K562 (cell line): ENCODE results near the gene PRKCE. TPM values are rescaled to one million over a fixed set of nuclear protein-coding genes. Genes with fewer than 3 reads are reported as not detected.

Experiments
- CBX3 ChIP-seq, 2 experiments: IDR thresholded peaks; 1 replicate in 1 of 2; 2 replicates in 1 of 2; pipeline ENCODE4 v1.6.1; 2012; ENCODE audit warnings: inconsistent platforms in 2 of 2, low read length in 2 of 2, borderline replicate concordance in 1 of 2, control low read depth in 1 of 2
- COPS2 ChIP-seq: fragments of 450-650 bp; conservative IDR thresholded peaks from 2 replicates; pipeline ENCODE4 v1.6.1; 2016; ENCODE audit warnings: mild to moderate bottlenecking, moderate library complexity
- CREM ChIP-seq: IDR thresholded peaks from 2 replicates; pipeline ENCODE4 v1.6.1; 2014; ENCODE audit warnings: antibody characterized with exemption, low read depth
- FOXA3 ChIP-seq, 2 experiments: fragments of 450-650 bp in 1 of 2; sonication (generic) in 1 of 2; formaldehyde crosslinking; IDR thresholded peaks in 1 of 2; conservative IDR thresholded peaks in 1 of 2; 2 replicates each; pipeline versions ENCODE4 v1.4.0 to v1.8.0; 2020 to 2022; ENCODE audit warnings: mild to moderate bottlenecking in 2 of 2, missing genetic modification reagents in 1 of 2
- NR2C2 ChIP-seq, 2 experiments: fragments of 200-800 bp in 1 of 2; sonication (Bioruptor generic) in 1 of 2; sonication (generic) in 1 of 2; formaldehyde crosslinking in 1 of 2; IDR thresholded peaks; 2 replicates each; pipeline versions ENCODE4 v1.6.1 to v1.8.0; 2016 to 2022; ENCODE audit warnings: mild to moderate bottlenecking in 1 of 2, missing compliant biosample characterization in 1 of 2, missing genetic modification characterization in 1 of 2, missing genetic modification reagents in 1 of 2
- RBM39 ChIP-seq: fragments of 200-400 bp; formaldehyde crosslinking; optimal IDR thresholded peaks from 2 replicates; pipeline ENCODE3; 2018; ENCODE audit warnings: low read depth, low read length
- TCF7 ChIP-seq: sonication (generic); IDR thresholded peaks from 2 replicates; pipeline ENCODE4 v1.6.1; 2016; ENCODE audit warnings: antibody characterized with exemption, borderline replicate concordance
- THRA ChIP-seq: fragments of 450-650 bp; IDR thresholded peaks from 2 replicates; pipeline ENCODE4 v1.6.1; 2017; ENCODE audit warnings: mild to moderate bottlenecking, moderate library complexity
- ZBTB9 ChIP-seq: fragments of 450-650 bp; formaldehyde crosslinking; IDR thresholded peaks from 2 replicates; pipeline ENCODE4 v1.4.0; 2020; ENCODE audit warnings: mild to moderate bottlenecking, moderate library complexity
- ZNF184 ChIP-seq: sonication (generic); formaldehyde crosslinking; IDR thresholded peaks from 2 replicates; pipeline ENCODE4 v1.5.0; 2020; ENCODE audit warnings: missing genetic modification reagents
- polyA plus RNA-seq, 8 experiments: library from polyadenylated mRNA; depleted of rRNA in 4 of 8; stranded (reverse) in 5 of 8; unstranded in 3 of 8; fragments of >200 nt; fragmentation: Nextera tagmentation in 2 of 8; fragmentation: Illumina TruSeq in 1 of 8; extraction: Ambion mirVana in 2 of 8; extraction: Trizol in 1 of 8; gene quantifications; 2 replicates each; pipeline versions ENCODE4 v1.2.1 to v1.2.3, GENCODE V29; 2011 to 2014; ENCODE audit warnings: inconsistent platforms in 1 of 8, missing spikeins in 1 of 8
- total RNA-seq, 7 experiments: library from RNA; depleted of rRNA in 6 of 7; stranded (reverse); fragments of >200 nt in 6 of 7; fragmentation: Illumina TruSeq in 2 of 7; extraction: Trizol in 2 of 7; gene quantifications; 2 replicates each; pipeline versions ENCODE4 v1.2.1 to v1.2.3, GENCODE V29; 2011 to 2021; ENCODE audit warnings: low replicate concordance in 1 of 7

PRKCE gene
- total and polyA plus RNA-seq, 9 of the 15 experiments (the other 6 are each of a cell fraction or from before 2014, with no cell fraction given) = 0.06 to 1.0 (median 0.22) TPM; not detected in 1

- TF ChIP-seq THRA = no peak
- TF ChIP-seq RBM39 = no peak
- TF ChIP-seq FOXA3 (CRISPR knock-in tag; conservative IDR thresholded peaks at IDR 0.05 in 1 of 2, IDR thresholded peaks at IDR 0.05 in 1 of 2) = peak in 1 of 2 experiments; percentile 25; a peak in 1 of 4 replicates
- no peak for TF ChIP-seq TCF7
- TF ChIP-seq ZBTB9 (CRISPR knock-in tag) = no peak
- TF ChIP-seq COPS2 = no peak
- 0 out of 2 replicates have a peak, but pooled peaks have one; percentile 5 for TF ChIP-seq CREM
- TF ChIP-seq CBX3 (IDR thresholded peaks at IDR 0.05; ENCODE audit: borderline replicate concordance in 1 of 2, low read length in 2 of 2) = no peak
- TF ChIP-seq ZNF184 = no peak
- TF ChIP-seq NR2C2 (CRISPR knock-in tag; IDR thresholded peaks at IDR 0.05) = peak; percentile 33; the same call in 1 of the 2 replicates
- peak; percentile 84 for TF ChIP-seq NR2C2 (tag; IDR thresholded peaks at IDR 0.05)
Observed at GRCh38 chr2:45778720-45779171, 127.3 kb downstream of the PRKCE start (continued).
